Thoracic aorta (tissue), 2 donors: Measurements from ENCODE around the gene C3orf49. TPM values are rescaled to one million over a fixed set of nuclear protein-coding genes. Genes with fewer than 3 reads are reported as not detected.

Source experiments
- ATAC-seq: fragments of 150-250 bp; one replicate; pipeline ENCODE4 v1.8.0; 2017; ENCODE audit warnings: low read depth; ENCODE audit not compliant: insufficient number of reproducible peaks, low FRiP score
- DNase-seq: peaks from one replicate; pipeline ENCODE4 v3.0.0-alpha.2; 2020; ENCODE audit warnings: low spot score
- H3K27ac ChIP-seq, 2 donors: fragments of 200-600 bp; sonication (generic); 1 replicate in 1 of 2; 2 replicates in 1 of 2; pipeline ENCODE4 v1.5.1; 2016; ENCODE audit warnings: mild to moderate bottlenecking in 2 of 2, moderate library complexity in 2 of 2
- H3K27me3 ChIP-seq: fragments of 200-600 bp; sonication (generic); replicated peaks from 2 replicates; pipeline ENCODE4 v1.6.0; 2016; ENCODE audit warnings: mild to moderate bottlenecking; ENCODE audit not compliant: insufficient read depth
- H3K36me3 ChIP-seq: fragments of 200-600 bp; sonication (generic); one replicate; pipeline ENCODE4 v1.5.1; 2016
- H3K4me1 ChIP-seq, 2 donors: fragments of 200-600 bp; sonication (generic); 1 replicate in 1 of 2; 2 replicates in 1 of 2; pipeline versions ENCODE4 v1.5.1 to v1.6.0; 2016; ENCODE audit warnings: low read depth in 2 of 2, mild to moderate bottlenecking in 1 of 2; ENCODE audit not compliant: control insufficient read depth in 1 of 2
- H3K4me3 ChIP-seq: fragments of 200-600 bp; sonication (generic); 2 replicates; pipeline ENCODE4 v1.5.1; 2016; ENCODE audit warnings: mild to moderate bottlenecking
- H3K9me3 ChIP-seq: fragments of 200-600 bp; sonication (generic); 2 replicates; pipeline ENCODE4 v1.5.1; 2016
- CTCF ChIP-seq: fragments of 200-600 bp; sonication (generic); IDR thresholded peaks from one replicate; pipeline ENCODE4 v1.5.1; 2019; ENCODE audit warnings: antibody characterized with exemption
- total RNA-seq, 2 donors: library from RNA; depleted of rRNA; stranded (reverse); fragments of >200 nt; gene quantifications; one replicate each; pipeline versions ENCODE4 v1.1.0 to v1.2.3, GENCODE V29; 2016

The C3orf49 gene
- total RNA-seq, 2 donors from 2014 or later, result not detected

DNA sequence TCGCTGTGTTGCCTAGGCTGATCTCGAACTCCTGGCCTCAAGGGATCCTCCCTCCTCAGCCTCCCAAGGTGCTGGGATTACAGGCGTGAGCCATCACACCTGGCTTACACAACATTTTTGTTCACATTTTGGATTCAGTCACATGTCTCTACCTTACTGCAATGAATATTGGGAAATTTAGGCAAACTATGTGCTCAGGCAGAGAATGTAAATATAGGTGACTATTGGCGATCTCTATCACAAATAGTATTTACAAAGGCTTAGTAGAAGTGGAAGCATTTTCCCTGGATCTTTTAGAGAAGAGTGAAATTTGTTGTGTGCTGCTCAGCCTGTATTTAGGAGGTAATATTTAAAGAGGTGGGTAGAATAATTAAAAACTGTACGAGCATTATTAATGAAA, 72.4 kb downstream of the C3orf49 start:
- TF ChIP-seq CTCF, result no peak
- Histone ChIP-seq H3K9me3 (no peaks in the 10 kb centered on the region), H3K27me3 (no peaks in the 10 kb centered on the region), H3K36me3 (no peaks in the 10 kb centered on the region), H3K4me3 (no peak overlapping the region), H3K27ac (no peak overlapping the region), H3K4me1 (peaks cover 28 to 41% of the 10 kb centered on the region in 2 donors)
- ATAC-seq, result no peak
- no peak for DNase-seq

GRCh38 chr3:63892773-63893352, 73.8 kb downstream of the C3orf49 start:
- TF ChIP-seq CTCF, result no peak
- H3K27ac ChIP-seq, result no peak overlapping the region
- H3K4me3 ChIP-seq, result no peak overlapping the region
- DNase-seq (no peak), ATAC-seq (no peak)
- peaks cover 23 to 35% of the 10 kb centered on the region in 2 donors for H3K4me1 ChIP-seq
- H3K9me3 ChIP-seq, result no peaks in the 10 kb centered on the region
- H3K36me3 ChIP-seq, result no peaks in the 10 kb centered on the region
- no peaks in the 10 kb centered on the region for H3K27me3 ChIP-seq

GRCh38 chr3:63895422-63896189, 76.5 kb downstream of the C3orf49 start:
- H3K36me3 ChIP-seq, result peaks cover 2% of the 10 kb centered on the region
- H3K4me1 ChIP-seq, result peaks cover 23 to 35% of the 10 kb centered on the region in 2 donors
- TF ChIP-seq CTCF, result no peak
- ATAC-seq, result no peak
- no peak overlapping the region for H3K4me3 ChIP-seq
- H3K27ac ChIP-seq, result peak overlapping the region in 1 of 2 donors; percentile 15
- H3K9me3 ChIP-seq, result no peaks in the 10 kb centered on the region
- no peak for DNase-seq
- H3K27me3 ChIP-seq, result no peaks in the 10 kb centered on the region

- no peak for TF ChIP-seq CTCF
- ATAC-seq, result no peak
Observed at GRCh38 chr3:63896332-63897030, 77.4 kb downstream of the C3orf49 start.

More at GRCh38 chr3:63896332-63897030, 77.4 kb downstream of the C3orf49 start:
- H3K36me3 ChIP-seq, result peaks cover 2% of the 10 kb centered on the region
- no peaks in the 10 kb centered on the region for H3K27me3 ChIP-seq
- no peak overlapping the region for H3K4me3 ChIP-seq
- H3K9me3 ChIP-seq, result no peaks in the 10 kb centered on the region
- no peak overlapping the region for H3K27ac ChIP-seq
- H3K4me1 ChIP-seq, result peaks cover 23 to 35% of the 10 kb centered on the region in 2 donors
- no peak for DNase-seq

Other genes with a start within 250 kb of the C3orf49 start
- gene SNTN, start 166.6 kb upstream of the C3orf49 start, total RNA-seq, result not detected
- gene THOC7, start 44.5 kb downstream of the C3orf49 start, total RNA-seq, result 10 to 100 TPM; 38.0 to 68.9 TPM
- 10 to 100 TPM; 32.5 to 38.4 TPM for gene ATXN7, start 44.6 kb downstream of the C3orf49 start, total RNA-seq
- not detected for gene SCAANT1, start 93.1 kb downstream of the C3orf49 start, total RNA-seq
- 10 to 100 TPM; 54.4 to 70.3 TPM for gene PSMD6, start 204.2 kb downstream of the C3orf49 start, total RNA-seq